WTC11 (cell line): ENCODE results near the gene MUSTN1.

Source experiments
- GABPB1 ChIP-seq: sonication (generic); formaldehyde crosslinking; IDR thresholded peaks from 2 replicates; pipeline ENCODE4 v1.8.1; 2023; ENCODE audit warnings: mild to moderate bottlenecking, missing genetic modification reagents
- IRF2 ChIP-seq: sonication (generic); formaldehyde crosslinking; IDR thresholded peaks from 2 replicates; pipeline ENCODE4 v1.8.0; 2022; ENCODE audit warnings: low read depth, missing genetic modification reagents, borderline replicate concordance
- NR2C2 ChIP-seq: sonication (generic); formaldehyde crosslinking; IDR thresholded peaks from 2 replicates; pipeline ENCODE4 v1.8.0; 2022; ENCODE audit warnings: mild to moderate bottlenecking, missing genetic modification reagents
- NR3C1 ChIP-seq: sonication (generic); formaldehyde crosslinking; conservative IDR thresholded peaks from 2 replicates; pipeline ENCODE4 v1.8.1; 2023; ENCODE audit warnings: low read depth, mild to moderate bottlenecking, missing genetic modification reagents
- SMAD4 ChIP-seq: sonication (generic); formaldehyde crosslinking; IDR thresholded peaks from 2 replicates; pipeline ENCODE4 v1.8.0; 2022; ENCODE audit warnings: mild to moderate bottlenecking, missing genetic modification reagents
- SP1 ChIP-seq: sonication (generic); formaldehyde crosslinking; conservative IDR thresholded peaks from 2 replicates; pipeline ENCODE4 v1.8.1; 2022; ENCODE audit warnings: missing genetic modification reagents
- ZNF423 ChIP-seq: fragments of 250-450 bp; sonication (Bioruptor Pico); IDR thresholded peaks from 2 replicates; pipeline ENCODE4 v2.1.2; 2022; ENCODE audit warnings: mild to moderate bottlenecking, moderate library complexity
- TF ChIP-seq, protein P1 (sequence below): sonication (generic); formaldehyde crosslinking; IDR thresholded peaks from 2 replicates; pipeline ENCODE4 v1.8.0; 2022; ENCODE audit warnings: mild to moderate bottlenecking, missing genetic modification reagents
- TF ChIP-seq, protein P2 (sequence below): fragments of 200-600 bp; IDR thresholded peaks from 2 replicates; pipeline ENCODE4 v1.8.0; 2022; ENCODE audit warnings: antibody characterized with exemption
- TF ChIP-seq, protein P3 (sequence below): sonication (generic); formaldehyde crosslinking; IDR thresholded peaks from 2 replicates; pipeline ENCODE4 v1.8.0; 2022; ENCODE audit warnings: mild to moderate bottlenecking, missing genetic modification reagents
- TF ChIP-seq, protein P4 (sequence below): sonication (generic); formaldehyde crosslinking; IDR thresholded peaks from 2 replicates; pipeline ENCODE4 v1.8.0; 2022; ENCODE audit warnings: mild to moderate bottlenecking, missing genetic modification reagents
- TF ChIP-seq, protein P5 (sequence below): sonication (generic); formaldehyde crosslinking; IDR thresholded peaks from 2 replicates; pipeline ENCODE4 v1.8.0; 2023; ENCODE audit warnings: missing genetic modification reagents
- TF ChIP-seq, protein P6 (sequence below): sonication (generic); formaldehyde crosslinking; IDR thresholded peaks from 2 replicates; pipeline ENCODE4 v1.8.1; 2023; ENCODE audit warnings: mild to moderate bottlenecking, missing genetic modification reagents, moderate library complexity
- TF ChIP-seq, protein P7 (sequence below): sonication (generic); formaldehyde crosslinking; conservative IDR thresholded peaks from 2 replicates; pipeline ENCODE4 v1.8.1; 2022; ENCODE audit warnings: mild to moderate bottlenecking, missing genetic modification reagents

DNA sequence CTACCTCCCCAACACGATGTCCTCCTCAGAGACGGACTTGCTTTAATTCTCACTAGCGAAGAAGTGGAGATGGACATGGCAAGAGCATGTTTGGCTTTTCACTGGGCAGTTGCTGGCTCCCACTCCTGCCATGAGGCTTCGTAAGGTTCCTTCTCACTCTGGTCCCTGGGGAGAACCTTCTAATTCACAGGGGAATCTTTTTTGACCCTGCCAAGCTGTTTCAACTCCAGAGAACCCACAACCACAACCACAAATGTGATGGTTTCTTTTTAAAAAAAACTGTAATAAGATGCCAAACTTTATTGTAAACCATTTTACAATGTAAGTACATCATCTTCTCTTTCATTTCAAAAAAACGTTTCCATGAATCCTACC lies 1.6 kb upstream of the MUSTN1 start:
- TF ChIP-seq GABPB1 (CRISPR knock-in tag) (no peak), ZNF423 (CRISPR knock-in tag) (no peak), NR3C1 (CRISPR knock-in tag) (no peak), SMAD4 (CRISPR knock-in tag) (no peak), IRF2 (CRISPR knock-in tag) (no peak), NR2C2 (CRISPR knock-in tag) (no peak), SP1 (no peak)
- TF ChIP-seq, protein P1, sequence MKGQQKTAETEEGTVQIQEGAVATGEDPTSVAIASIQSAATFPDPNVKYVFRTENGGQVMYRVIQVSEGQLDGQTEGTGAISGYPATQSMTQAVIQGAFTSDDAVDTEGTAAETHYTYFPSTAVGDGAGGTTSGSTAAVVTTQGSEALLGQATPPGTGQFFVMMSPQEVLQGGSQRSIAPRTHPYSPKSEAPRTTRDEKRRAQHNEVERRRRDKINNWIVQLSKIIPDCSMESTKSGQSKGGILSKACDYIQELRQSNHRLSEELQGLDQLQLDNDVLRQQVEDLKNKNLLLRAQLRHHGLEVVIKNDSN (CRISPR knock-in tag), result no peak
- TF ChIP-seq, protein P2, sequence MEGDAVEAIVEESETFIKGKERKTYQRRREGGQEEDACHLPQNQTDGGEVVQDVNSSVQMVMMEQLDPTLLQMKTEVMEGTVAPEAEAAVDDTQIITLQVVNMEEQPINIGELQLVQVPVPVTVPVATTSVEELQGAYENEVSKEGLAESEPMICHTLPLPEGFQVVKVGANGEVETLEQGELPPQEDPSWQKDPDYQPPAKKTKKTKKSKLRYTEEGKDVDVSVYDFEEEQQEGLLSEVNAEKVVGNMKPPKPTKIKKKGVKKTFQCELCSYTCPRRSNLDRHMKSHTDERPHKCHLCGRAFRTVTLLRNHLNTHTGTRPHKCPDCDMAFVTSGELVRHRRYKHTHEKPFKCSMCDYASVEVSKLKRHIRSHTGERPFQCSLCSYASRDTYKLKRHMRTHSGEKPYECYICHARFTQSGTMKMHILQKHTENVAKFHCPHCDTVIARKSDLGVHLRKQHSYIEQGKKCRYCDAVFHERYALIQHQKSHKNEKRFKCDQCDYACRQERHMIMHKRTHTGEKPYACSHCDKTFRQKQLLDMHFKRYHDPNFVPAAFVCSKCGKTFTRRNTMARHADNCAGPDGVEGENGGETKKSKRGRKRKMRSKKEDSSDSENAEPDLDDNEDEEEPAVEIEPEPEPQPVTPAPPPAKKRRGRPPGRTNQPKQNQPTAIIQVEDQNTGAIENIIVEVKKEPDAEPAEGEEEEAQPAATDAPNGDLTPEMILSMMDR, result no peak
- TF ChIP-seq, protein P3, sequence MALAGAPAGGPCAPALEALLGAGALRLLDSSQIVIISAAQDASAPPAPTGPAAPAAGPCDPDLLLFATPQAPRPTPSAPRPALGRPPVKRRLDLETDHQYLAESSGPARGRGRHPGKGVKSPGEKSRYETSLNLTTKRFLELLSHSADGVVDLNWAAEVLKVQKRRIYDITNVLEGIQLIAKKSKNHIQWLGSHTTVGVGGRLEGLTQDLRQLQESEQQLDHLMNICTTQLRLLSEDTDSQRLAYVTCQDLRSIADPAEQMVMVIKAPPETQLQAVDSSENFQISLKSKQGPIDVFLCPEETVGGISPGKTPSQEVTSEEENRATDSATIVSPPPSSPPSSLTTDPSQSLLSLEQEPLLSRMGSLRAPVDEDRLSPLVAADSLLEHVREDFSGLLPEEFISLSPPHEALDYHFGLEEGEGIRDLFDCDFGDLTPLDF, result no peak
- TF ChIP-seq, protein P4, sequence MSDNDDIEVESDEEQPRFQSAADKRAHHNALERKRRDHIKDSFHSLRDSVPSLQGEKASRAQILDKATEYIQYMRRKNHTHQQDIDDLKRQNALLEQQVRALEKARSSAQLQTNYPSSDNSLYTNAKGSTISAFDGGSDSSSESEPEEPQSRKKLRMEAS, result no peak
- TF ChIP-seq, protein P5, sequence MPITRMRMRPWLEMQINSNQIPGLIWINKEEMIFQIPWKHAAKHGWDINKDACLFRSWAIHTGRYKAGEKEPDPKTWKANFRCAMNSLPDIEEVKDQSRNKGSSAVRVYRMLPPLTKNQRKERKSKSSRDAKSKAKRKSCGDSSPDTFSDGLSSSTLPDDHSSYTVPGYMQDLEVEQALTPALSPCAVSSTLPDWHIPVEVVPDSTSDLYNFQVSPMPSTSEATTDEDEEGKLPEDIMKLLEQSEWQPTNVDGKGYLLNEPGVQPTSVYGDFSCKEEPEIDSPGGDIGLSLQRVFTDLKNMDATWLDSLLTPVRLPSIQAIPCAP (CRISPR knock-in tag), result no peak
- TF ChIP-seq, protein P6, sequence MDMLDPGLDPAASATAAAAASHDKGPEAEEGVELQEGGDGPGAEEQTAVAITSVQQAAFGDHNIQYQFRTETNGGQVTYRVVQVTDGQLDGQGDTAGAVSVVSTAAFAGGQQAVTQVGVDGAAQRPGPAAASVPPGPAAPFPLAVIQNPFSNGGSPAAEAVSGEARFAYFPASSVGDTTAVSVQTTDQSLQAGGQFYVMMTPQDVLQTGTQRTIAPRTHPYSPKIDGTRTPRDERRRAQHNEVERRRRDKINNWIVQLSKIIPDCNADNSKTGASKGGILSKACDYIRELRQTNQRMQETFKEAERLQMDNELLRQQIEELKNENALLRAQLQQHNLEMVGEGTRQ (CRISPR knock-in tag), result no peak
- TF ChIP-seq, protein P7, sequence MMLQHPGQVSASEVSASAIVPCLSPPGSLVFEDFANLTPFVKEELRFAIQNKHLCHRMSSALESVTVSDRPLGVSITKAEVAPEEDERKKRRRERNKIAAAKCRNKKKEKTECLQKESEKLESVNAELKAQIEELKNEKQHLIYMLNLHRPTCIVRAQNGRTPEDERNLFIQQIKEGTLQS (CRISPR knock-in tag), result no peak
